ENCODE results near the gene FAM20C. TPM values are rescaled to one million over a fixed set of nuclear protein-coding genes. Genes with fewer than 3 reads are reported as not detected.

Gene FAM20C
- total and polyA plus RNA-seq, 2 of the 8 experiments (the other 6 are each of a cell fraction or from before 2014, with no cell fraction given) = 9.5 to 34.8 TPM

- Histone ChIP-seq H3K4ac (replicated peaks; ENCODE audit: insufficient read length, low read depth, low read length) (no peak overlapping the region), H3K14ac (ENCODE audit: insufficient read length) (no peak overlapping the region), H3K9ac (replicated peaks in 1 of 4; ENCODE audit: extremely low read depth in 1 of 4, low read depth in 3 of 4, low read length in 3 of 4) (no peak overlapping the region), H3K27ac (ENCODE audit: low read depth, low read length) (no peak overlapping the region), H3K4me1 (replicated peaks in 1 of 4; ENCODE audit: control insufficient read depth in 3 of 4, insufficient read depth in 4 of 4, low read length in 3 of 4) (no peaks in the 10 kb centered on the region; a peak in 1 of 7 replicates), H3K27me3 (replicated peaks in 1 of 4; ENCODE audit: control insufficient read depth in 3 of 4, extremely low read depth in 1 of 4, insufficient read depth in 3 of 4, low read length in 3 of 4) (peaks cover 3 to 16% (median 11%) of the 10 kb centered on the region in 4 experiments), H2BK12ac (ENCODE audit: low read depth, low read length) (no peak overlapping the region), H3K23me2 (ENCODE audit: low read depth, low read length) (peaks cover 3% of the 10 kb centered on the region; the same call in 1 of the 2 replicates), H3K79me2 (ENCODE audit: control insufficient read depth in 1 of 2, insufficient read depth in 2 of 2, low read length in 2 of 2) (no peaks in the 10 kb centered on the region), H2BK120ac (replicated peaks; ENCODE audit: low read depth, low read length) (no peak overlapping the region), H3K18ac (ENCODE audit: extremely low read depth, low read length) (no peak overlapping the region), H3K4me2 (ENCODE audit: insufficient read depth in 1 of 2, low read depth in 2 of 2, low read length in 2 of 2) (no peak overlapping the region), H2BK20ac (ENCODE audit: low read length) (no peak overlapping the region), H3K79me1 (ENCODE audit: low read depth, low read length) (no peaks in the 10 kb centered on the region), H3K23ac (ENCODE audit: insufficient read length) (no peak overlapping the region), H4K91ac (replicated peaks; ENCODE audit: insufficient read length, low read length) (no peak overlapping the region), H3K36me3 (ENCODE audit: control insufficient read depth in 2 of 4, insufficient read depth in 4 of 4, low read length in 3 of 4) (no peaks in the 10 kb centered on the region), H3K9me3 (ENCODE audit: insufficient read depth in 2 of 2, low read depth in 1 of 2, low read length in 1 of 2) (peaks cover 0 to 3% of the 10 kb centered on the region in 2 experiments; a peak in 1 of 4 replicates), H2AK5ac (ENCODE audit: low read depth, low read length) (no peak overlapping the region), H4K8ac (ENCODE audit: extremely low read depth, insufficient read depth, low read length) (no peak overlapping the region), H4K5ac (ENCODE audit: insufficient read length, low read depth, low read length) (no peak overlapping the region), H2BK15ac (ENCODE audit: low read length) (no peak overlapping the region), H2AFZ (ENCODE audit: low read length) (no peak overlapping the region), H2BK5ac (ENCODE audit: low read depth, low read length) (no peak overlapping the region), H3K56ac (replicated peaks; ENCODE audit: insufficient read length, low read depth, low read length) (no peak overlapping the region), H3K4me3 (ENCODE audit: extremely low read depth in 1 of 4, insufficient read depth in 2 of 4, low read depth in 3 of 4, low read length in 4 of 4) (no peak overlapping the region), H4K20me1 (replicated peaks in 1 of 2; ENCODE audit: control insufficient read depth in 1 of 2, insufficient read depth in 2 of 2, low read length in 2 of 2) (peaks cover 0 to 3% of the 10 kb centered on the region in 2 experiments)
- ChIA-PET CTCF (ENCODE audit: partially characterized antibody) (no interaction called here), POLR2A (ENCODE audit: partially characterized antibody) (no interaction called here)
- WGBS, 2 experiments (ENCODE audit: extremely low coverage in 1 of 2, insufficient coverage in 1 of 2, insufficient read length in 1 of 2, insufficient replicate concordance in 2 of 2, low coverage in 1 of 2, low lambda C conversion rate in 2 of 2, missing lambda C conversion rate in 1 of 2) = 71% methylated on average over 3 of the region's 20 CpGs; no CpG with 5 or more reads in 1 of the 2 experiments
- FAIRE-seq (no peak), DNase-seq (ENCODE audit: low read depth in 1 of 2, low spot score in 2 of 2) (no peak)
- no peak for TF ChIP-seq MAFK (IDR thresholded peaks at IDR 0.05; ENCODE audit: low read depth, low read length)
- no peak for TF ChIP-seq KDM4A (IDR thresholded peaks at IDR 0.05; ENCODE audit: low read depth, low read length, severe bottlenecking)
- TF ChIP-seq, protein P1, sequence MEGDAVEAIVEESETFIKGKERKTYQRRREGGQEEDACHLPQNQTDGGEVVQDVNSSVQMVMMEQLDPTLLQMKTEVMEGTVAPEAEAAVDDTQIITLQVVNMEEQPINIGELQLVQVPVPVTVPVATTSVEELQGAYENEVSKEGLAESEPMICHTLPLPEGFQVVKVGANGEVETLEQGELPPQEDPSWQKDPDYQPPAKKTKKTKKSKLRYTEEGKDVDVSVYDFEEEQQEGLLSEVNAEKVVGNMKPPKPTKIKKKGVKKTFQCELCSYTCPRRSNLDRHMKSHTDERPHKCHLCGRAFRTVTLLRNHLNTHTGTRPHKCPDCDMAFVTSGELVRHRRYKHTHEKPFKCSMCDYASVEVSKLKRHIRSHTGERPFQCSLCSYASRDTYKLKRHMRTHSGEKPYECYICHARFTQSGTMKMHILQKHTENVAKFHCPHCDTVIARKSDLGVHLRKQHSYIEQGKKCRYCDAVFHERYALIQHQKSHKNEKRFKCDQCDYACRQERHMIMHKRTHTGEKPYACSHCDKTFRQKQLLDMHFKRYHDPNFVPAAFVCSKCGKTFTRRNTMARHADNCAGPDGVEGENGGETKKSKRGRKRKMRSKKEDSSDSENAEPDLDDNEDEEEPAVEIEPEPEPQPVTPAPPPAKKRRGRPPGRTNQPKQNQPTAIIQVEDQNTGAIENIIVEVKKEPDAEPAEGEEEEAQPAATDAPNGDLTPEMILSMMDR (IDR thresholded peaks at IDR 0.05; ENCODE audit: control extremely low read depth in 1 of 3, insufficient read depth in 1 of 3, low read depth in 1 of 3, low read length in 3 of 3) = no peak
- TF ChIP-seq TBP (IDR thresholded peaks at IDR 0.05; ENCODE audit: low read depth, low read length) = no peak
- no peak for TF ChIP-seq JUND (IDR thresholded peaks at IDR 0.05; ENCODE audit: low read length)
- no peak for TF ChIP-seq EP300 (IDR thresholded peaks at IDR 0.05; ENCODE audit: borderline replicate concordance in 1 of 2, low read depth in 2 of 2, low read length in 2 of 2)
- TF ChIP-seq GABPA (IDR thresholded peaks at IDR 0.05; ENCODE audit: borderline replicate concordance, insufficient read depth, low read length) = no peak
- TF ChIP-seq TAF7 (optimal IDR thresholded peaks at IDR 0.05; ENCODE audit: borderline replicate concordance, low read depth, low read length) = no peak
- no peak for TF ChIP-seq SIN3A (conservative IDR thresholded peaks at IDR 0.05 in 1 of 2, IDR thresholded peaks at IDR 0.05 in 1 of 2; ENCODE audit: low read depth in 1 of 2, low read length in 2 of 2)
- TF ChIP-seq, protein P2, sequence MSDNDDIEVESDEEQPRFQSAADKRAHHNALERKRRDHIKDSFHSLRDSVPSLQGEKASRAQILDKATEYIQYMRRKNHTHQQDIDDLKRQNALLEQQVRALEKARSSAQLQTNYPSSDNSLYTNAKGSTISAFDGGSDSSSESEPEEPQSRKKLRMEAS (IDR thresholded peaks at IDR 0.05) = no peak
Measured at GRCh38 chr7:296373-296945, 104.1 kb downstream of the FAM20C start.
